GM19467 (cell line): ENCODE measurements around the gene RETREG1.
"Not testable (repeated sequence)": the region's sequence is repeated elsewhere in the genome, so short reads cannot be mapped to it uniquely, and the experiment has no call there.

Experiments used
- ATAC-seq: cut with Tn5 transposase; IDR thresholded peaks from one replicate; pipeline ENCODE4 v1.9.1; 2021; ENCODE audit warnings: mild to moderate bottlenecking, moderate library complexity; ENCODE audit not compliant: unreplicated experiment

The RETREG1 gene

DNA sequence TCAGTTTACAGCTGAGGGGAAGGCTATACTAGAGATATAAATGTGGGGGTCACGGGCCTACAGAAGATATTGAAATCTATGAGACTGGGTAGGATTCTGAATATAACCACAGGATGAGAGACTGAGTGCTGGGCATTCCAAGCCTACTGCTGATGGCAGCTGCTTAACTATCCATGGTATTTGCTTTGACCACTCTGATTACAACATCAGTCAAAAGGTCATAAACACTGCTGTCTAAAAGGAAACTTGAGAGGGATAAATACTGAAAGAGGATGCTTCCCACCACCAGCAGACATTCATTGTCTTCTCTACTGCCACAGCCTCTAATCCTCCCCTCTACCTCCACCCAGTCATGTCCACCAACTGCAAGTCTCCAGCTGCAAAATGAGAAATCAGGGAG is 155.0 kb downstream of the RETREG1 start:
- ATAC-seq = no peak

GRCh38 chr5:16461026-16461425 is 155.8 kb downstream of the RETREG1 start:
- ATAC-seq = no peak

- no peak for ATAC-seq
Observed at GRCh38 chr5:16459451-16459850, 157.3 kb downstream of the RETREG1 start.

DNA sequence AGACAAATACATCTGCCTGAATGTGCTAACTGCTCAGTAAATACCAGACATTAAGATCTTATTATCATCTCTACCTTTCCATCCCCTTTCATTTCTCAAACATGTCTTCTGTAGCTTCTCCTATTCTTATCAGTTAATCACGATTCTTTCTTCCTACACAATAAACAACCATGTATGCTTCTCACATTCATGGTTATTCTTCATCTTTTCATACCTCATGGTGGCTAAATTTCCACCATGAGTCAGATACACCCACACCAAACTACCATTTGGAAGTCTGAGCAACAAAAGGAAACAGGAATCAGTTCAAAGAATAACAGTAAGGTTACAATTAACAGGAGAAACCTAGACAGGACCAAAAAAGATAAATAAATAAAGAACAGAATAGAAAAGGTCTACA is 158.9 kb downstream of the RETREG1 start:
- no peak for ATAC-seq

DNA sequence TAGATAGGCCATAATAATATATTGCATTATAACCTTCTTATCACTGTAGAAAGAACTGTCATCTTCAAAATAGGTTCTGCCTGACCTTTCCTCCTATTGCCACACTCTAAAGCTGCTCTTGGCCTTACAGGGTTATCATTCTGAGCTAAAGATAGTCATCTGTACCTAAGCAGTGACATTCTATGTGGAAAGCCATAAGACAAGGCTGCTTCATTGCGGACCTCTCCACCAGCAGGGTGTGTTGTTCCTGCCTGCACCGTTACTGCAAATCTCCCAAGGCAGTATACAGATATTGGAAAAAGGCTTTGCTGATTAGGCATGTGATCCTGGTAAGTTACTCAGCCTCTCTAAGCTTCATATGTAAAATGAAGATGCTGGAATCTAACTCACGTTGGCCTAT is 159.3 kb downstream of the RETREG1 start:
- ATAC-seq = no peak

- peak; percentile 62 for ATAC-seq
Observed at GRCh38 chr5:16456103-16456832, 160.5 kb downstream of the RETREG1 start.

DNA sequence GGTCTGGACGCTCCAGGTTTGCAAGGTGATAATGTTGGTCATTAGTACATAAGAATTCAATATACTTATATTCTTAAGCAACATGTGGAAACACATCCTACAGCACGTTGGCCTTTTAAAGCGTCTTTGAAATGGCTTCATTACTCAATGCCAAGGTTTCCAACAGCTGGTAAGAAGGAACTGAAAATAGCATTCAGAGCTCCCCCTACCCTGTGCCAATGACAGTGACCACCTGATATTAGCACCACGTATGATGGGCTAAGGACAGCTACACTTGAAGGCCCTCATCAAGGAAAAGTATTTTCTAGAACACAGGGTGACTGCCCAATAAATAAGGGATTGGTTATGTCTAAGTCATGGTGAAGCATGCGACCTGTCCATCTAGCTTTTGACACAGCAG is 161.1 kb downstream of the RETREG1 start:
- no peak for ATAC-seq

- ATAC-seq = no peak
Observed at GRCh38 chr5:16454686-16455085, 162.1 kb downstream of the RETREG1 start.

DNA sequence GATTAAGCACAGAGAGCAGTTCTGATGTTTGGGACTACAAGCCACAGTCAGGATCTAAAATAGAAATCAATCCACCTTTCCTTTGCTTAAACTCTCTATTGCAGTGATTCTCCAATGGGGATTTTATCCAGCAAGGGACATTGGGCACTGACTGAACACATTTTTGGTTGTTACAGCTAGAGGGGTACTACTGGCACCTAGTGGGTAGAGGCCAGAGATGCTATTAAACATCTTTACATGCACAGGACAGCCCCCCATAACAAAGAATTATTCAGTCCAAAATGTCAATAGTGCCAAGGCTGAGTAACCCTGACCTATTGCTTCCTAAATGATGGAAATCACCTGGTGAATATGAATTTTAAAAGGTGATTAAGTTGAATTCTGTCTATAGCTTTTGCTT is 163.2 kb downstream of the RETREG1 start:
- ATAC-seq = no peak

GRCh38 chr5:16450163-16450562 is 166.6 kb downstream of the RETREG1 start:
- no peak for ATAC-seq

DNA sequence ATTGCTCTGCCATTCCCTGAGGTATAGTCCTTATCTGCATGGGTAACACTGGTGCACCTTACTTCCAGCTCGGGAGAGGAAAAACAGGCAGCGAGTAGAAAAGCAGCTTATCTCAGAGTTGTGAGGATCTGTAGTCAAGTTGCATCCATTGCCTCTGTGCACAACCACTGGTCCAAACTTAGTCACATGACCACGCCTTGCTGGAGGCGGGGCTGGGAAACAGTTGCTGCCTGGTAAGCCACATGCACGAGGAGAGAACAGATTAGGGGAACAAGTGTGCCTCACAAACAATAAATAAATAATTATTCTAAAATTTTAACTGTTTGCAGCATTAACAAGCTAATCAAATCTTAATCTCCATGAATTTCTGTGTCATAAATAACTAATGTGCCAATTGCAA is 169.8 kb downstream of the RETREG1 start:
- ATAC-seq = no peak

DNA sequence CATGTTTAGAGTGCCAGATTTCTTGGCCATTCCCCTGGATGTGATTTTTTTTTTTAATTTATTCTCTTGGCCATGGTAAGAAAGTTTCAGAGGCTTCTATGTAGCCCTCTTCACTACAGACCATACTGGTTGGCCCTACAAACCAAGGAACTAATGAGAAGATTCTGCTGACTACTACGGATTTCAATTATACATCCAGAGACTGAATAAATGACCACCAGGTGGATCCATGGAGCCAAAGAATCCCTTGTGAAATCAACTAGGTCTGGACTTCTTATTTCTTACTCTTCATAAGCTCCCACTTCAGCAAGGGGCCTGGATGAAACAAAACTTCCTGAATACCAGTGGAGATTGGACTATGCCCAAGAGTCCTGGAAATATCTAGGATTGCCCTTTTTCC is 178.8 kb downstream of the RETREG1 start:
- no peak for ATAC-seq

- not testable (repeated sequence) for ATAC-seq
Observed at GRCh38 chr5:16436065-16436682, 180.6 kb downstream of the RETREG1 start.

GRCh38 chr5:16431490-16431889 is 185.3 kb downstream of the RETREG1 start:
- no peak for ATAC-seq

GRCh38 chr5:16430349-16431089 is 186.3 kb downstream of the RETREG1 start:
- ATAC-seq = no peak

DNA sequence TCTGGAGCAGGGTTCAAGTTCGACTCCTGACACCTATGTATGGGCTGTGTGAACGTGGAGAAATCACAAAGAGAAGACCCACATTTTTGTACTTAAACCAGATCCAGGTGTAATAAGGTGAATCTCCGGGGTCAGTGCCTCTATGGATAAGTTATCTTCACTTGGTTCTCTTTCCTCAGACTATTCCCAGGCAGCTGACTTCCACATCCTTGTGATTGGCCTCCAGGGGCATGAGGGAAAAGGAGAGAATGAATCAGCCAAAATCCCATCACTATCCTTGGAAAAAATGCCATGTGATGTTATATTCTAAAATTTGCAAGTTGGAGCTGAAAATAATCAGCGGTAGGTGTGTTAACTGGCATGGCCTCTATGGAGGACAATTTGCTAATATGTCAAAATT is 188.4 kb downstream of the RETREG1 start:
- no peak for ATAC-seq

GRCh38 chr5:16427587-16427986 is 189.2 kb downstream of the RETREG1 start:
- no peak for ATAC-seq
